Suprapubic skin (tissue), 4 donors: ENCODE results near the gene CPSF7. TPM values are rescaled to one million over a fixed set of nuclear protein-coding genes. Genes with fewer than 3 reads are reported as not detected.

Experiments used
- DNase-seq, 2 donors: peaks; one replicate each; pipeline ENCODE4 v3.0.0-alpha.2; 2019; ENCODE audit warnings: low spot score in 2 of 2
- H3K27ac ChIP-seq: fragments of 200-600 bp; sonication (generic); one replicate; pipeline ENCODE4 v1.5.1; 2019
- H3K27me3 ChIP-seq: fragments of 200-600 bp; sonication (generic); one replicate; pipeline ENCODE4 v1.5.1; 2019
- H3K36me3 ChIP-seq: fragments of 200-600 bp; sonication (generic); one replicate; pipeline ENCODE4 v1.5.1; 2019
- H3K4me1 ChIP-seq: fragments of 200-600 bp; sonication (generic); one replicate; pipeline ENCODE4 v1.5.1; 2019
- H3K4me3 ChIP-seq: fragments of 200-600 bp; sonication (generic); one replicate; pipeline ENCODE4 v1.5.1; 2019; ENCODE audit warnings: mild to moderate bottlenecking
- H3K9me3 ChIP-seq: fragments of 200-600 bp; sonication (generic); one replicate; pipeline ENCODE4 v1.5.1; 2019
- CTCF ChIP-seq, 2 donors: fragments of 200-600 bp in 1 of 2; fragments of 450-650 bp in 1 of 2; sonication (generic) in 1 of 2; IDR thresholded peaks; one replicate each; pipeline ENCODE4 v1.5.1; 2016 to 2019; ENCODE audit warnings: antibody characterized with exemption in 2 of 2, mild to moderate bottlenecking in 1 of 2, moderate library complexity in 1 of 2
- EP300 ChIP-seq: sonication (generic); formaldehyde crosslinking; IDR thresholded peaks from one replicate; pipeline ENCODE4 v1.6.1; 2017; ENCODE audit warnings: antibody characterized with exemption
- POLR2A ChIP-seq, 2 donors: fragments of 450-650 bp; IDR thresholded peaks; one replicate each; pipeline ENCODE4 v1.6.1; 2017; ENCODE audit warnings: antibody characterized with exemption in 2 of 2, mild to moderate bottlenecking in 2 of 2, moderate library complexity in 2 of 2
- POLR2AphosphoS5 ChIP-seq, 3 donors: sonication (generic); formaldehyde crosslinking; IDR thresholded peaks; one replicate each; pipeline ENCODE4 v1.6.1; 2017; ENCODE audit warnings: antibody characterized with exemption in 3 of 3
- WGBS: methylation state at CpG from one replicate; pipeline ENCODE4 v1.1.5; 2018; 5-methylcytosine and 5-hydroxymethylcytosine counted together
- total RNA-seq, 4 donors: library from RNA; depleted of rRNA; stranded (reverse); fragments of >200 nt; gene quantifications; one replicate each; pipeline ENCODE4 v1.1.0, GENCODE V29; 2016

The CPSF7 gene
- total RNA-seq, 4 donors from 2014 or later, result 57.2 to 76.2 (median 70.7) TPM

GRCh38 chr11:61452825-61453224 lies 23.1 kb upstream of the CPSF7 start:
- TF ChIP-seq CTCF (IDR thresholded peaks at IDR 0.05) (no peak), POLR2A (IDR thresholded peaks at IDR 0.05) (no peak), EP300 (no peak), POLR2AphosphoS5 (IDR thresholded peaks at IDR 0.05) (no peak)
- Histone ChIP-seq H3K4me1 (no peaks in the 10 kb centered on the region), H3K9me3 (no peaks in the 10 kb centered on the region), H3K27me3 (no peaks in the 10 kb centered on the region), H3K27ac (no peak overlapping the region), H3K36me3 (peaks cover 35% of the 10 kb centered on the region), H3K4me3 (no peak overlapping the region)
- DNase-seq, result no peak
- 100% methylated on average over 2 of the region's 2 CpGs for WGBS

- H3K4me1 ChIP-seq, result peaks cover 5% of the 10 kb centered on the region
- H3K9me3 ChIP-seq, result no peaks in the 10 kb centered on the region
- H3K27me3 ChIP-seq, result no peaks in the 10 kb centered on the region
- 83% methylated on average over 7 of the region's 7 CpGs for WGBS
- peaks cover 60% of the 10 kb centered on the region for H3K36me3 ChIP-seq
- no peak for DNase-seq
- H3K27ac ChIP-seq, result no peak overlapping the region
- no peak overlapping the region for H3K4me3 ChIP-seq
- TF ChIP-seq EP300 (no peak), POLR2A (IDR thresholded peaks at IDR 0.05) (no peak), POLR2AphosphoS5 (IDR thresholded peaks at IDR 0.05) (no peak), CTCF (IDR thresholded peaks at IDR 0.05) (no peak)
Measured at GRCh38 chr11:61448552-61448927, 18.8 kb upstream of the CPSF7 start.

GRCh38 chr11:61447601-61448551 lies 18.1 kb upstream of the CPSF7 start:
- no peaks in the 10 kb centered on the region for H3K27me3 ChIP-seq
- H3K4me1 ChIP-seq, result peaks cover 5% of the 10 kb centered on the region
- whole genome bisulfite sequencing, result 75% methylated on average over 12 of the region's 12 CpGs
- no peaks in the 10 kb centered on the region for H3K9me3 ChIP-seq
- no peak overlapping the region for H3K4me3 ChIP-seq
- H3K27ac ChIP-seq, result no peak overlapping the region
- H3K36me3 ChIP-seq, result peaks cover 63% of the 10 kb centered on the region
- TF ChIP-seq CTCF (IDR thresholded peaks at IDR 0.05), result no peak
- no peak for TF ChIP-seq POLR2A (IDR thresholded peaks at IDR 0.05)
- no peak for TF ChIP-seq EP300
- no peak for TF ChIP-seq POLR2AphosphoS5 (IDR thresholded peaks at IDR 0.05)
- DNase-seq, result no peak

GRCh38 chr11:61446211-61446651 lies 16.5 kb upstream of the CPSF7 start:
- peak; percentile 55 to 83 for TF ChIP-seq CTCF (IDR thresholded peaks at IDR 0.05)
- TF ChIP-seq POLR2AphosphoS5 (IDR thresholded peaks at IDR 0.05), result peak in 1 of 3 donors; percentile 45
- no peak for TF ChIP-seq EP300
- TF ChIP-seq POLR2A (IDR thresholded peaks at IDR 0.05), result no peak
- Histone ChIP-seq H3K4me1 (peaks cover 5% of the 10 kb centered on the region), H3K27ac (no peak overlapping the region), H3K27me3 (no peaks in the 10 kb centered on the region), H3K4me3 (no peak overlapping the region), H3K9me3 (no peaks in the 10 kb centered on the region), H3K36me3 (peaks cover 63% of the 10 kb centered on the region)
- DNase-seq, result peak; percentile 91 to 94
- WGBS, result 6% methylated on average over 2 of the region's 7 CpGs

- Histone ChIP-seq H3K27ac (no peak overlapping the region), H3K9me3 (no peaks in the 10 kb centered on the region), H3K27me3 (no peaks in the 10 kb centered on the region), H3K4me3 (no peak overlapping the region), H3K4me1 (peaks cover 5% of the 10 kb centered on the region), H3K36me3 (peaks cover 61% of the 10 kb centered on the region)
- WGBS, result 80% methylated on average over 4 of the region's 4 CpGs
- TF ChIP-seq POLR2AphosphoS5 (IDR thresholded peaks at IDR 0.05), result no peak
- no peak for TF ChIP-seq POLR2A (IDR thresholded peaks at IDR 0.05)
- TF ChIP-seq CTCF (IDR thresholded peaks at IDR 0.05), result no peak
- TF ChIP-seq EP300, result no peak
- DNase-seq, result no peak
Measured at GRCh38 chr11:61445516-61445915, 15.7 kb upstream of the CPSF7 start.
